Cardiac fibroblast (primary cell): ENCODE data around the gene MLH1.
"Not testable (repeated sequence)": the region's sequence is repeated elsewhere in the genome, so short reads cannot be mapped to it uniquely, and the experiment has no call there.

ENCODE experiments used
- DNase-seq, 2 donors: peaks; one replicate each; pipeline versions ENCODE4 v3.0.0 to v3.0.0-alpha.2; 2010; ENCODE audit warnings: low read depth in 2 of 2
- H3K4me3 ChIP-seq, 2 donors: replicated peaks in 1 of 2; 1 replicate in 1 of 2; 2 replicates in 1 of 2; pipeline ENCODE4 v1.5.1; 2011; ENCODE audit warnings: low read depth in 2 of 2, low read length in 2 of 2, mild to moderate bottlenecking in 2 of 2, moderate library complexity in 1 of 2
- TF ChIP-seq, protein P1 (sequence below): IDR thresholded peaks from one replicate; pipeline ENCODE4 v1.5.1; 2011; ENCODE audit warnings: low read depth, mild to moderate bottlenecking, low read length, inconsistent platforms

Gene MLH1

DNA sequence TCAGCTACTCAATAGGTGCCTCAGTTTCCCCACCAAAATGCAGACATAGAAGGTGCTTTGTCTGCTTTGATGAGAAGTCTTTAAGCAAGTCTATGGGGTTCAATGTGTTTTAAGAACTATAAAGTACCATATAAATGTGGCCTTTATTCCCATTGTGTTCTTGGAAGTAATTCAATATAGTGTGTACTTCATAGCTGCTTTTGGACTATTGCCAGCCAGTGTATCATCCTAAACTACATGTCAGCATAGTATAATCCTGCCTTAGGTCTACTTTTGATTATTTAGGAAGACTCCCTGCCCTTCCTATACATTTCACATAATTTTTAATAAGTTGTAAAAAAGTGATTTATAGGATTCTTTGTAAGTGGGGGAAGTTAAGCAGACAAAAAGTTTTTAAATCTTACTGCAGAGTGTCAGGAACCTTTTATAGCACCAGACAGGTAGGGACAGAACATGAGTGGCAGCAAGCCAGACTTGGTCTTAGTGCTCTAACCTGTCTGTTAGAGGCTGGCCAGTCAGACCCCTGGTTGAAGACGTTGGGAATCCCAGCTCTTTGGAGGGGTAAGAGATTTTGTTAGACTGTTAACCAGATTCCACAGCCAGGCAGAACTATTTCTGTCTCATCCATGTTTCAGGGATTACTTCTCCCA lies 48.4 kb downstream of the MLH1 start:
- peak in 1 of 2 donors; percentile 28 for DNase-seq
- TF ChIP-seq, protein P1, sequence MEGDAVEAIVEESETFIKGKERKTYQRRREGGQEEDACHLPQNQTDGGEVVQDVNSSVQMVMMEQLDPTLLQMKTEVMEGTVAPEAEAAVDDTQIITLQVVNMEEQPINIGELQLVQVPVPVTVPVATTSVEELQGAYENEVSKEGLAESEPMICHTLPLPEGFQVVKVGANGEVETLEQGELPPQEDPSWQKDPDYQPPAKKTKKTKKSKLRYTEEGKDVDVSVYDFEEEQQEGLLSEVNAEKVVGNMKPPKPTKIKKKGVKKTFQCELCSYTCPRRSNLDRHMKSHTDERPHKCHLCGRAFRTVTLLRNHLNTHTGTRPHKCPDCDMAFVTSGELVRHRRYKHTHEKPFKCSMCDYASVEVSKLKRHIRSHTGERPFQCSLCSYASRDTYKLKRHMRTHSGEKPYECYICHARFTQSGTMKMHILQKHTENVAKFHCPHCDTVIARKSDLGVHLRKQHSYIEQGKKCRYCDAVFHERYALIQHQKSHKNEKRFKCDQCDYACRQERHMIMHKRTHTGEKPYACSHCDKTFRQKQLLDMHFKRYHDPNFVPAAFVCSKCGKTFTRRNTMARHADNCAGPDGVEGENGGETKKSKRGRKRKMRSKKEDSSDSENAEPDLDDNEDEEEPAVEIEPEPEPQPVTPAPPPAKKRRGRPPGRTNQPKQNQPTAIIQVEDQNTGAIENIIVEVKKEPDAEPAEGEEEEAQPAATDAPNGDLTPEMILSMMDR, result no peak
- H3K4me3 ChIP-seq, result no peak overlapping the region

DNA sequence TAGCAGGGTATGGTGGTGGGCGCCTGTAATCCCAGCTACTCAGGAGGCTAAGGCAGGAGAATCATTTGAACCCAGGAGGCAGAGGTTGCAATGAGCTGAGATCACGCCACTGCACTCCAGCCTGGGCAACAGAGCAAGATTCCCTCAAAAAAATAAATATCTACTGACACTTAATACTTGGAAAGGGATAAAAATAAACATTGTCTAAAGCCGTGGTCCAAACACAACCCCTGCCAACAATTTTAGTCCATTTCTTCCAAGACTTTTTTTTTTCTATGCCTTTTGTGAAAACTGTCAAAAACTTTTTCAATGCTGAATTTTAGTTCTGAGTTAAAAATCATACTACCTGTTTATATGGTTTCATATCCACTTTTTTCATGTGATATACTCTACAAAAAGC lies 49.4 kb downstream of the MLH1 start:
- not testable (repeated sequence) for H3K4me3 ChIP-seq, DNase-seq

DNA sequence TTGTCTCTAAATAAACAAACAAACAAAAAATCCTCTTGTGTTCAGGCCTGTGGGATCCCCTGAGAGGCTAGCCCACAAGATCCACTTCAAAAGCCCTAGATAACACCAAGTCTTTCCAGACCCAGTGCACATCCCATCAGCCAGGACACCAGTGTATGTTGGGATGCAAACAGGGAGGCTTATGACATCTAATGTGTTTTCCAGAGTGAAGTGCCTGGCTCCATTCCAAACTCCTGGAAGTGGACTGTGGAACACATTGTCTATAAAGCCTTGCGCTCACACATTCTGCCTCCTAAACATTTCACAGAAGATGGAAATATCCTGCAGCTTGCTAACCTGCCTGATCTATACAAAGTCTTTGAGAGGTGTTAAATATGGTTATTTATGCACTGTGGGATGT lies 57.0 kb downstream of the MLH1 start:
- H3K4me3 ChIP-seq, result no peak overlapping the region
- TF ChIP-seq, protein P1, result no peak
- DNase-seq, result no peak

DNA sequence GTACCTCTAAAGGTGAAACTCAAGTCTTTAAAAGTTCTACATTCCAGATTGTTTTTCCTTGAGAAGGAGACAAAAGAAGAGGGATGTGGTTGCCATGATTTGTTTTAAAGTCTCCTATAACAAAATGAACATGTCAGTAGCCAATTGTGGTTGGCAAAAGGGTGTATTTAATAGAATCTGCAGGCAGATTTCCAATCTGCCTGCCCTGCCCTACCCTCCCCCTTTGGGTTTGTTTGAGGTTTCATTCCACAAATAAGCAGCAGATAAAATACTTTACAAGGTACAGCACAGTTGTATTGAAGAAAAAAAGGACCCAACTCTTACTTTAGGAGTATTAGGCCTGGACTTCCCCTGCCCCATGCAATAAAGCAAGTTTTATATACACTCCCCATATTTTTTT lies 59.5 kb downstream of the MLH1 start:
- no peak overlapping the region for H3K4me3 ChIP-seq
- DNase-seq, result no peak
- TF ChIP-seq, protein P1, result no peak

- no peak overlapping the region for H3K4me3 ChIP-seq
- DNase-seq, result no peak
- TF ChIP-seq, protein P1, result no peak
Measured at GRCh38 chr3:37053337-37053736, 60.0 kb downstream of the MLH1 start.

DNA sequence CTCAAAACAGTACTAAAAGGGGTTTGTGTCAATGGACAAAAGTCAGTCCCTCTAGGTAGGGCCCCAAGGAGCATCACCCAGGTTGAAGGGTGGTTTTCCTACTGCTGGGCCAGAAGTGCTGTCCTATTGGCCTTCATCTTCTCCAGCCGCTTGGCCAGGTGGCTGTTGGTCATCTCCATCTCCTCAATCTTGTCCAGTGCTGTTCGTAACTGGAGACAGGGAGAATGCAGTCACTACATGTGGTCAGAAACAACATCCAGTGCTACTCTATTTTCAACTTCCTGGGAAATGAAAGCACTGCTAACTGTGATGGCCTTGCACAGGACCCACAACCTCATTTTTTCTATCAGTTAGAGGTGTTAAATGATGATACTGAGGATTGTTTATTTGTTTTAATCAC lies 60.4 kb downstream of the MLH1 start:
- TF ChIP-seq, protein P1, result no peak
- DNase-seq, result no peak
- H3K4me3 ChIP-seq, result no peak overlapping the region

DNA sequence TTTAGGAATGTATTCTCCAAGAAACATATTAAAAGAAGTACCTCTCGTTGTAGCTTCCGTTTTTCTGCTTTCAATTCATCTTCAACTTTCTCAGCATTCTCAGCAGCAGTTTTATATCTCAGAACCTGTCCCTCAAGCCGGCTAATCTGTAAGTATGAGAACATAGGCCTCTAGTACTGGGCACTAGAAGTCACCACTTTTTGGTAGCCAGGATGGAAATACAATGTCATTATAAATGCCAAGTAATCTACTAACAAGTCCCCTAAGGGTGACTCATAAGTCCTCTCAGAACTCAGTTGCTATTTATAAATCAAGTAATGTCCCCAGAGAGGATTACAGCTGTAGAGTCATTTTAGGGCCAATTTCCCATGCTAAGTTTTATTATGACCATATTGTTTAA lies 61.1 kb downstream of the MLH1 start:
- TF ChIP-seq, protein P1, result no peak
- peak; percentile 84 to 92 for DNase-seq
- no peak overlapping the region for H3K4me3 ChIP-seq

DNA sequence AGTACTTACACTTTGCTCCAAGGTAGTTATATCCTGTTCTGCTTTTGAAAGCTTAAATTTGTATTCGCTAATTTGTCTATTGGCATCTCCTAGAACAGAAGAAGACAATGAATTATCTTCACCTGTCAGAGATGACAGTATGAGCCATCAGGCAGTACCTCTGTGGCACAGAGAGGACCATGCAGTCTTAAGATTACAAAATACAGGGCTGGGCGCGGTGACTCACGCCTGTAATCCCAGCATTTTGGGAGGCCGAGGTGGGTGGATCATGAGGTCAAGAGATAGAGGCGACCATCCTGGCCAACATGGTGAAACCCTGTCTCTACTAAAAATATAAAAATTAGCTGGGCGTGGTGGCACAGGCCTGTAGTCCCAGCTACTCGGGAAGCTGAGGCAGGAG lies 61.8 kb downstream of the MLH1 start:
- H3K4me3 ChIP-seq, result not testable (repeated sequence)
- peak in 1 of 2 donors; percentile 21 for DNase-seq
